Neural cell (in vitro differentiated cells): ENCODE data around the gene NHS. TPM values are rescaled to one million over a fixed set of nuclear protein-coding genes. Genes with fewer than 3 reads are reported as not detected.

ENCODE experiments used
- H2AFZ ChIP-seq: fragments of 200-600, 300-800 bp; sonication (generic), shearing (Covaris generic); 2 replicates; pipeline ENCODE4 v1.6.0; 2014; ENCODE audit warnings: low read depth, mild to moderate bottlenecking, antibody characterized with exemption, low read length, moderate library complexity
- H3F3A ChIP-seq: fragments of 200-600 bp; shearing (Covaris generic); 2 replicates; pipeline ENCODE4 v1.6.1; 2016; ENCODE audit warnings: mild to moderate bottlenecking, moderate library complexity, mixed read lengths, antibody characterized with exemption, low read length; ENCODE audit not compliant: insufficient read depth, poor library complexity, severe bottlenecking
- H3K27ac ChIP-seq: fragments of 200-600, 300-800 bp; sonication (generic), shearing (Covaris generic); 2 replicates; pipeline ENCODE4 v1.5.1; 2014; ENCODE audit warnings: mild to moderate bottlenecking, low read length, moderate library complexity
- H3K27me3 ChIP-seq: fragments of 300-800, 200-600 bp; sonication (generic), shearing (Covaris generic); 2 replicates; pipeline ENCODE4 v1.6.0; 2014; ENCODE audit warnings: mild to moderate bottlenecking, low read depth, low read length, moderate library complexity; ENCODE audit not compliant: insufficient read depth
- H3K36me3 ChIP-seq: fragments of 300-800, 200-600 bp; sonication (generic), shearing (Covaris generic); 2 replicates; pipeline ENCODE4 v1.5.1; 2014; ENCODE audit warnings: mild to moderate bottlenecking, antibody characterized with exemption, low read length, moderate library complexity; ENCODE audit not compliant: insufficient read depth
- H3K4me2 ChIP-seq: fragments of 300-800, 200-600 bp; sonication (generic), shearing (Covaris generic); 2 replicates; pipeline ENCODE4 v1.6.0; 2014; ENCODE audit warnings: mild to moderate bottlenecking, low read length
- H3K4me3 ChIP-seq: fragments of 300-800, 200-600 bp; sonication (generic), shearing (Covaris generic); 2 replicates; pipeline ENCODE4 v1.5.1; 2014; ENCODE audit warnings: mild to moderate bottlenecking, low read length, moderate library complexity
- H3K79me2 ChIP-seq: fragments of 200-600 bp; shearing (Covaris generic); replicated peaks from 2 replicates; pipeline ENCODE4 v1.6.0; 2014; ENCODE audit warnings: mild to moderate bottlenecking, low read length, moderate library complexity; ENCODE audit not compliant: insufficient read depth
- H3K9ac ChIP-seq: fragments of 300-800, 200-600 bp; sonication (generic), shearing (Covaris generic); 2 replicates; pipeline ENCODE4 v1.6.1; 2016; ENCODE audit warnings: mild to moderate bottlenecking, low read length, mixed read lengths
- H3K9me2 ChIP-seq: fragments of 200-600 bp; shearing (Covaris generic); 2 replicates; pipeline ENCODE4 v1.6.1; 2016; ENCODE audit warnings: mild to moderate bottlenecking, low read length, mixed read lengths; ENCODE audit not compliant: insufficient read depth
- H3K9me3 ChIP-seq: fragments of 200-600, 300-800 bp; sonication (generic), shearing (Covaris generic); 2 replicates; pipeline ENCODE4 v1.6.1; 2016; ENCODE audit warnings: mild to moderate bottlenecking, mixed run types, low read length, moderate library complexity, mixed read lengths
- H4K20me1 ChIP-seq: fragments of 200-600 bp; shearing (Covaris generic); 2 replicates; pipeline ENCODE4 v1.6.1; 2016; ENCODE audit warnings: mild to moderate bottlenecking, mixed run types; ENCODE audit not compliant: insufficient read depth
- EP300 ChIP-seq: fragments of 450-650 bp; conservative IDR thresholded peaks from 2 replicates; pipeline ENCODE4 v1.6.1; 2014; ENCODE audit warnings: antibody characterized with exemption, mild to moderate bottlenecking, moderate library complexity; ENCODE audit not compliant: poor library complexity, severe bottlenecking
- EZH2 ChIP-seq: fragments of 200-600, 300-800 bp; shearing (Covaris generic), sonication (generic); IDR thresholded peaks from 2 replicates; pipeline ENCODE4 v1.6.1; 2014; ENCODE audit warnings: antibody characterized with exemption, low read length, borderline replicate concordance, mild to moderate bottlenecking; ENCODE audit not compliant: insufficient read depth, poor library complexity, severe bottlenecking
- MXI1 ChIP-seq: fragments of 450-650 bp; conservative IDR thresholded peaks from 2 replicates; pipeline ENCODE4 v1.6.1; 2014; ENCODE audit warnings: antibody characterized with exemption, mild to moderate bottlenecking; ENCODE audit not compliant: poor library complexity, severe bottlenecking
- POLR2AphosphoS5 ChIP-seq: IDR thresholded peaks from 2 replicates; pipeline ENCODE4 v1.6.1; 2012
- RAD21 ChIP-seq: fragments of 450-650 bp; conservative IDR thresholded peaks from 2 replicates; pipeline ENCODE4 v1.6.1; 2014; ENCODE audit warnings: antibody characterized with exemption, mild to moderate bottlenecking, moderate library complexity
- REST ChIP-seq: IDR thresholded peaks from 2 replicates; pipeline ENCODE4 v1.6.1; 2012; ENCODE audit warnings: borderline replicate concordance
- SMC3 ChIP-seq: fragments of 450-650 bp; conservative IDR thresholded peaks from 2 replicates; pipeline ENCODE4 v1.6.1; 2014; ENCODE audit warnings: antibody characterized with exemption, mild to moderate bottlenecking, moderate library complexity; ENCODE audit not compliant: poor library complexity
- TAF1 ChIP-seq: IDR thresholded peaks from 2 replicates; pipeline ENCODE4 v1.6.1; 2012; ENCODE audit warnings: low read depth
- polyA plus RNA-seq: library from polyadenylated mRNA; depleted of rRNA; stranded (reverse); fragments of >200 nt; gene quantifications from 2 replicates; pipeline ENCODE4 v1.2.3, GENCODE V29; 2014
- TF ChIP-seq, protein P1 (sequence below): fragments of 450-650 bp; IDR thresholded peaks from 2 replicates; pipeline ENCODE4 v1.5.1; 2014; ENCODE audit warnings: antibody characterized with exemption, mild to moderate bottlenecking, moderate library complexity; ENCODE audit not compliant: poor library complexity, severe bottlenecking

Gene NHS
- polyA plus RNA-seq, 1 donor from 2014 or later = 1.9 TPM

DNA sequence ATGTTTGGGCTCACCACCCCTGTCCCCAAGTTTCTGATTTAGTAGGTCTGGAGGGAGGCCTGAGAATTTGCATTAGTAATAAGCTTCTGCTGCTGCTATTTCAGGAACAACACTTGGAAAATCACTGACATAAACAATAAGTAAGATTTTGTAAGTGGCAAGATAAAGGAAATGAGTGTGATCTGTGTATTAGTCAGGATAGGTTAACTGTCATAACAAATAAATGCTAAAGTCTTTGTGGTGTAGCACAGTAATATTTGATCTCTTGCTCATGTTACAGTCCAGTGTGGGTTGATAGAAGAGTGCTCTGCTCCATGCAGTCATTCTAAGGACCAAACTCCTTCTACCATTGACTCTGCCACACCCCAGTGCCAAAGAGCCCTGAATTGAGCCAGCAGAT lies 67.0 kb downstream of the NHS start:
- no peaks in the 10 kb centered on the region for H3F3A ChIP-seq
- no peaks in the 10 kb centered on the region for H3K9me3 ChIP-seq
- H3K36me3 ChIP-seq = no peaks in the 10 kb centered on the region
- no peaks in the 10 kb centered on the region for H3K27me3 ChIP-seq
- no peak overlapping the region for H3K27ac ChIP-seq
- H3K9ac ChIP-seq = no peak overlapping the region
- H3K9me2 ChIP-seq = no peaks in the 10 kb centered on the region
- H2AFZ ChIP-seq = no peak overlapping the region
- H3K4me3 ChIP-seq = no peak overlapping the region
- no peak overlapping the region for H3K4me2 ChIP-seq
- no peaks in the 10 kb centered on the region for H4K20me1 ChIP-seq
- TF ChIP-seq REST = no peak
- TF ChIP-seq EP300 = no peak
- TF ChIP-seq POLR2AphosphoS5 = no peak
- H3K79me2 ChIP-seq = no peaks in the 10 kb centered on the region

DNA sequence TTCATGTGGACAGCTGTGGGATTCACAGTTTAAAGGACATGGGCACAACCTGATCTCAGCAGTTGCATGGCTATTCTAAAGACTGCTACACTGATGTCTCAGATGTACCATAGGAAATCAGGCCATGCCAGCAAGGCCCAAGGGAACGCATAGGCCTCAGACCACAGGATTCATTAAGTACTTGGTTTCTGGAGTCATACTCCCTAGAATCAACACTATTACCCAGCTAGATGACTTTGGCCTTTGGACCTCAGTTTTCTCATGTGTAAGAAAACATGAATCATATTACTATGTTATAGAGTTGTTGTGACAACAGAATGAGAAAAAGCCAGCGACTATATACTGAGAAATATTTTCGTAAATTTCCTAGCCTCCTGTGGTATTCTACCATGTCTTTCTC lies 67.9 kb downstream of the NHS start:
- no peak overlapping the region for H3K9ac ChIP-seq
- no peak overlapping the region for H3K4me2 ChIP-seq
- H4K20me1 ChIP-seq = no peaks in the 10 kb centered on the region
- no peaks in the 10 kb centered on the region for H3K9me3 ChIP-seq
- H3K36me3 ChIP-seq = no peaks in the 10 kb centered on the region
- H3K4me3 ChIP-seq = no peak overlapping the region
- no peaks in the 10 kb centered on the region for H3K79me2 ChIP-seq
- no peak overlapping the region for H3K27ac ChIP-seq
- no peaks in the 10 kb centered on the region for H3F3A ChIP-seq
- no peak for TF ChIP-seq EZH2
- no peak for TF ChIP-seq SMC3
- no peak for TF ChIP-seq MXI1
- TF ChIP-seq RAD21 = no peak
- TF ChIP-seq REST = no peak
- TF ChIP-seq TAF1 = no peak
- TF ChIP-seq, protein P1, sequence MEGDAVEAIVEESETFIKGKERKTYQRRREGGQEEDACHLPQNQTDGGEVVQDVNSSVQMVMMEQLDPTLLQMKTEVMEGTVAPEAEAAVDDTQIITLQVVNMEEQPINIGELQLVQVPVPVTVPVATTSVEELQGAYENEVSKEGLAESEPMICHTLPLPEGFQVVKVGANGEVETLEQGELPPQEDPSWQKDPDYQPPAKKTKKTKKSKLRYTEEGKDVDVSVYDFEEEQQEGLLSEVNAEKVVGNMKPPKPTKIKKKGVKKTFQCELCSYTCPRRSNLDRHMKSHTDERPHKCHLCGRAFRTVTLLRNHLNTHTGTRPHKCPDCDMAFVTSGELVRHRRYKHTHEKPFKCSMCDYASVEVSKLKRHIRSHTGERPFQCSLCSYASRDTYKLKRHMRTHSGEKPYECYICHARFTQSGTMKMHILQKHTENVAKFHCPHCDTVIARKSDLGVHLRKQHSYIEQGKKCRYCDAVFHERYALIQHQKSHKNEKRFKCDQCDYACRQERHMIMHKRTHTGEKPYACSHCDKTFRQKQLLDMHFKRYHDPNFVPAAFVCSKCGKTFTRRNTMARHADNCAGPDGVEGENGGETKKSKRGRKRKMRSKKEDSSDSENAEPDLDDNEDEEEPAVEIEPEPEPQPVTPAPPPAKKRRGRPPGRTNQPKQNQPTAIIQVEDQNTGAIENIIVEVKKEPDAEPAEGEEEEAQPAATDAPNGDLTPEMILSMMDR = no peak
- no peak for TF ChIP-seq EP300
- TF ChIP-seq POLR2AphosphoS5 = no peak
- no peak overlapping the region for H2AFZ ChIP-seq
- no peaks in the 10 kb centered on the region for H3K27me3 ChIP-seq
- H3K9me2 ChIP-seq = no peaks in the 10 kb centered on the region
